ENCODE data around the gene AK5.
"Not testable (repeated sequence)": the region's sequence is repeated elsewhere in the genome, so short reads cannot be mapped to it uniquely, and the experiment has no call there.

The AK5 gene

DNA sequence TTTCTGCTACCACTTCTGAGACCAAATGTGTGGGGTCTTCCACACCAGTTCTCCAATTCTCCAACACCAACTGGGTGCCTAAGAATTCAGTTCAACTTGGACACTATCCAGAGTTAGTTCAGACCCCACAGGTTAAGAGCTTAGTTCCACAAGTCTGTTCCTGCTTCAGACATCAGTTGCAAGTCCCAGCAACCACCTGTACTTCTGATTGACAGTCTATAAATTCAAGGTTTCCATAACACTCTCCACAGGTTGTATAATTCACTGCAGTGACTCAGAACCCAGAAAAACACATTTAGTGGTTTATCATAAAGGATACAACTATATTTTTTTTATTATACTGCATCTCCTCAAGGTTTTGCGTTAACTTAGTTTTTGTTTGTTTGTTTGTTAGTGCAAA lies 18.7 kb downstream of the AK5 start:
- no peak overlapping the region for H3K9ac ChIP-seq (ENCODE audit: low read length)
- H3K27ac ChIP-seq (ENCODE audit: low read depth, low read length) = no peak overlapping the region
- no peaks in the 10 kb centered on the region for H3K36me3 ChIP-seq (ENCODE audit: control insufficient read depth, insufficient read depth, low read length)
- no peaks in the 10 kb centered on the region for H3K27me3 ChIP-seq (ENCODE audit: control insufficient read depth, insufficient read depth, low read length)
- no peak overlapping the region for H3K4me3 ChIP-seq (ENCODE audit: low read length)
- no peaks in the 10 kb centered on the region for H3K4me1 ChIP-seq (ENCODE audit: control insufficient read depth, insufficient read depth, low read length)

DNA sequence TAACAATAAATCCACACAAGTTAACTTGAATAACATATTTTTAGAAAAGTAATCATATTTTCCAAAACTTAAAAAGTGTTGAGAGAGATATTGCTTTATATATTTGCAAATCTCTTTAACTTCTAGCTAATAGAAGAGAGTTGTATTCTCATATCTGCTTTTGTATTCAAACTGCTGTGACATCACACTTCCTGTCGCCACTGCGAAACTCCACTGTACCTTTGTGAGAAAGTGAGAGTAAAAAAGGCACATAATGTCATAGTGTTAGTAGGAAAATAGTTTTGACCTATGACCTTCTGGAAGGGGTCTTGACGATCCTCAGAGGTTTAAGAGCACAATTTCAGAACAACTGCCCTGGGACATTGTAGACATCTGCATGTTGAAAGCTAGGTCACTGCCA lies 21.6 kb downstream of the AK5 start:
- no peak overlapping the region for H3K4me3 ChIP-seq (ENCODE audit: low read length)
- H3K9ac ChIP-seq (ENCODE audit: low read length) = no peak overlapping the region
- H3K27ac ChIP-seq (ENCODE audit: low read depth, low read length) = no peak overlapping the region
- H3K4me1 ChIP-seq (ENCODE audit: control insufficient read depth, insufficient read depth, low read length) = no peaks in the 10 kb centered on the region
- no peaks in the 10 kb centered on the region for H3K36me3 ChIP-seq (ENCODE audit: control insufficient read depth, insufficient read depth, low read length)
- no peaks in the 10 kb centered on the region for H3K27me3 ChIP-seq (ENCODE audit: control insufficient read depth, insufficient read depth, low read length)

- H3K4me1 ChIP-seq (ENCODE audit: control insufficient read depth, insufficient read depth, low read length) = no peaks in the 10 kb centered on the region
- no peak overlapping the region for H3K4me3 ChIP-seq (ENCODE audit: low read length)
- H3K9ac ChIP-seq (ENCODE audit: low read length) = no peak overlapping the region
- H3K27ac ChIP-seq (ENCODE audit: low read depth, low read length) = no peak overlapping the region
- H3K27me3 ChIP-seq (ENCODE audit: control insufficient read depth, insufficient read depth, low read length) = no peaks in the 10 kb centered on the region
- H3K36me3 ChIP-seq (ENCODE audit: control insufficient read depth, insufficient read depth, low read length) = no peaks in the 10 kb centered on the region
Measured at GRCh38 chr1:77308889-77309621, 27.2 kb downstream of the AK5 start.

- H3K4me1 ChIP-seq (ENCODE audit: control insufficient read depth, insufficient read depth, low read length) = no peaks in the 10 kb centered on the region
- no peaks in the 10 kb centered on the region for H3K27me3 ChIP-seq (ENCODE audit: control insufficient read depth, insufficient read depth, low read length)
- H3K36me3 ChIP-seq (ENCODE audit: control insufficient read depth, insufficient read depth, low read length) = no peaks in the 10 kb centered on the region
- no peak overlapping the region for H3K27ac ChIP-seq (ENCODE audit: low read depth, low read length)
- no peak overlapping the region for H3K4me3 ChIP-seq (ENCODE audit: low read length)
- no peak overlapping the region for H3K9ac ChIP-seq (ENCODE audit: low read length)
Measured at GRCh38 chr1:77310924-77311323, 29.1 kb downstream of the AK5 start.

DNA sequence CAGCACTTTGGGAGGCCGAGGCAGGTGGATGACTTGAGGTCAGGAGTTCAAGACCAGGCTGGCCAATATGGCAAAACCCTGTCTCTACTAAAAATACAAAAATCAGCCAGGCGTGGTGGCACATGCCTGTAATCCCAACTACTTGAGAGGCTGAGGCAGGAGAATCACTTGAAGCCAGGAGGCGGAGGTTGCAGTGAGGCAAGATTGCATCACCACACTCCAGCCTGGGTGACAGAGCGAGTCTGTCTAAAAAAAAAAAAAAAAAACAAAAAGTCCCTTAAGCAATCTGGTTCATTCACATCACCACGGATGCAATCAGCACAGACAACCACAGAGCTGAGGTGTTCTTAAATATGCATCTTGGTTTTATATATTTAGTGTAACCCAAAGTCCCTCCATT lies 30.5 kb downstream of the AK5 start:
- H3K4me3 ChIP-seq (ENCODE audit: low read length); H3K27ac ChIP-seq (ENCODE audit: low read depth, low read length); H3K9ac ChIP-seq (ENCODE audit: low read length); H3K27me3 ChIP-seq (ENCODE audit: control insufficient read depth, insufficient read depth, low read length); H3K36me3 ChIP-seq (ENCODE audit: control insufficient read depth, insufficient read depth, low read length); H3K4me1 ChIP-seq (ENCODE audit: control insufficient read depth, insufficient read depth, low read length): not testable (repeated sequence)

DNA sequence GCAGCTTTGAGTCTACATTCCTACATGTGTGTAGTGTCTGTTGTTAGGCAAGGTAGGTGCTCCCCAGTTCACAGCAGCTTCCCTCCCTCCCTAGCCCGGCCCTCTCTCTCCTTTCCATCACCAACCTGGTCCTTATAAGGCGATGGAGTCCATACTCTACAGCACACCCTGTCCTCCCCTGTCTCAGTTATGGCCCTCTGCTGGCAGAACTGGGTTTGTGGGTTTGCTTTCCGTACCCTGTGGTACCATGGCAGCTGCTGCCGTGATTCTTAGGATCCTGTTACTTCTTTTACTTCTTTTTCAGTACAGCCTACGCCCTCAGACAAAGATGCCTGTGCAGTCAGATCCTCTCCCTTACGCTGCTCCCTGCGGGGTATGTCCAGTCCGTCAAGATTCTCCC lies 31.7 kb downstream of the AK5 start:
- no peak overlapping the region for H3K9ac ChIP-seq (ENCODE audit: low read length)
- H3K4me3 ChIP-seq (ENCODE audit: low read length) = no peak overlapping the region
- no peaks in the 10 kb centered on the region for H3K36me3 ChIP-seq (ENCODE audit: control insufficient read depth, insufficient read depth, low read length)
- H3K4me1 ChIP-seq (ENCODE audit: control insufficient read depth, insufficient read depth, low read length) = no peaks in the 10 kb centered on the region
- no peaks in the 10 kb centered on the region for H3K27me3 ChIP-seq (ENCODE audit: control insufficient read depth, insufficient read depth, low read length)
- H3K27ac ChIP-seq (ENCODE audit: low read depth, low read length) = no peak overlapping the region

GRCh38 chr1:77316006-77316405 lies 34.2 kb downstream of the AK5 start:
- Histone ChIP-seq H3K4me3 (ENCODE audit: low read length) (no peak overlapping the region), H3K27me3 (ENCODE audit: control insufficient read depth, insufficient read depth, low read length) (no peaks in the 10 kb centered on the region), H3K4me1 (ENCODE audit: control insufficient read depth, insufficient read depth, low read length) (no peaks in the 10 kb centered on the region), H3K27ac (ENCODE audit: low read depth, low read length) (no peak overlapping the region), H3K9ac (ENCODE audit: low read length) (no peak overlapping the region), H3K36me3 (ENCODE audit: control insufficient read depth, insufficient read depth, low read length) (no peaks in the 10 kb centered on the region)

DNA sequence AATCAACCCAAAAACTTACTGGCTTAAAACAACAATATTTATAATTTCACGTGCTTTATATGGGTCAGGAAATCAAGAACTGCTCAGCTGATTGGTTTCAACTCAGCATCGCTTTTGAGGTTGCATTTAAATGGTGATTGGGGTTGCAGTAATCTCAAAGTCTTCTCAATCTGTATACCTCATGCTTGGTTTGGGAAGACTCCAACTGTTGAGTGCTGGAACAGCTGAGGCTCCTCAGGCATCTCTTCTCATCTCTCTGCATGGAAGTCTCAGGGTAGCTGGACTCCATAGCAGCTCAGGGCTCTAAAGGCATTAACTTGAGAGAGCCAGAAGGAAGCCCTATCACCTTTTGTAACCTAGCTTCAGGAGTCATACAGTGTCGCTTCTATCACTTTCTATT lies 35.1 kb downstream of the AK5 start:
- H3K27ac ChIP-seq (ENCODE audit: low read depth, low read length) = no peak overlapping the region

DNA sequence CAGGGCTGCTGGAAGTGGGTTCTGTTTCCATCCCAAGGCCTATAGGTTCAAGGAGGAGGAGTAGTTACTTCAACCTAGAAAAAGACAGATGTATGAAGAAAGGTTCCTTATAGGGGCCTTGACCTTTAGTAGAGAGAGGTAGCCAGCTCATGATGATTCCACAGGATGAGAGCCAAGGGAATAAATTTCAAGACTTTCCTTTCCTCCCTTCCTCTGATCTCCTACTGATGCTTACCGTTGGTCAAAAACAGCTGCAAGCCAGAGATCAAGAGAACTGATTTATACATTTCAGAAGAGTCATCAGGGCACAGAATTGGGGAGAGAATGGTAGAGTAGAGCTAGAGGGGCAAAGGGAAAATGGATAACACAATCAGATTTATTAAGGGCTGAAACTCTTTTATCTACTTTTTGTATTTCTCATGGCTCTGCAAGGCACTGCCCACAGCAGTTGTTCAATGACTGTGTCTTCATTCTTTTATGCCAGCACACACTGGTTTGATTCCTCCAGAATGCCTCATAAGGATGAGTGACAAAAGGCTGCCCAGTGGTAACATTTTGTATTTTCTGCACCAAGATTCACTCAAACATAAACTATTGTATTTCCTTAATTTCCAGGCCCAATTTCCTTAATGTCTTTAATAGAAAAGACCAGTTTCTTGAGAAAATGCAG lies 37.4 kb downstream of the AK5 start:
- Histone ChIP-seq H3K4me3 (ENCODE audit: low read length) (no peak overlapping the region), H3K27me3 (ENCODE audit: control insufficient read depth, insufficient read depth, low read length) (no peaks in the 10 kb centered on the region), H3K4me1 (ENCODE audit: control insufficient read depth, insufficient read depth, low read length) (no peaks in the 10 kb centered on the region), H3K36me3 (ENCODE audit: control insufficient read depth, insufficient read depth, low read length) (no peaks in the 10 kb centered on the region), H3K27ac (ENCODE audit: low read depth, low read length) (no peak overlapping the region), H3K9ac (ENCODE audit: low read length) (no peak overlapping the region)

More for the DNA sequence above, 35.1 kb downstream of the AK5 start:
- Histone ChIP-seq H3K4me1 (ENCODE audit: control insufficient read depth, insufficient read depth, low read length) (no peaks in the 10 kb centered on the region), H3K27me3 (ENCODE audit: control insufficient read depth, insufficient read depth, low read length) (no peaks in the 10 kb centered on the region), H3K9ac (ENCODE audit: low read length) (no peak overlapping the region), H3K36me3 (ENCODE audit: control insufficient read depth, insufficient read depth, low read length) (no peaks in the 10 kb centered on the region), H3K4me3 (ENCODE audit: low read length) (no peak overlapping the region)

GRCh38 chr1:77322061-77322900 lies 40.5 kb downstream of the AK5 start:
- no peaks in the 10 kb centered on the region for H3K4me1 ChIP-seq (ENCODE audit: control insufficient read depth, insufficient read depth, low read length)
- no peaks in the 10 kb centered on the region for H3K27me3 ChIP-seq (ENCODE audit: control insufficient read depth, insufficient read depth, low read length)
- H3K36me3 ChIP-seq (ENCODE audit: control insufficient read depth, insufficient read depth, low read length) = no peaks in the 10 kb centered on the region
- H3K4me3 ChIP-seq (ENCODE audit: low read length) = no peak overlapping the region
- H3K27ac ChIP-seq (ENCODE audit: low read depth, low read length) = no peak overlapping the region
- no peak overlapping the region for H3K9ac ChIP-seq (ENCODE audit: low read length)

- no peaks in the 10 kb centered on the region for H3K4me1 ChIP-seq (ENCODE audit: control insufficient read depth, insufficient read depth, low read length)
- no peaks in the 10 kb centered on the region for H3K27me3 ChIP-seq (ENCODE audit: control insufficient read depth, insufficient read depth, low read length)
- no peaks in the 10 kb centered on the region for H3K36me3 ChIP-seq (ENCODE audit: control insufficient read depth, insufficient read depth, low read length)
- no peak overlapping the region for H3K27ac ChIP-seq (ENCODE audit: low read depth, low read length)
- no peak overlapping the region for H3K4me3 ChIP-seq (ENCODE audit: low read length)
- H3K9ac ChIP-seq (ENCODE audit: low read length) = no peak overlapping the region
Measured at GRCh38 chr1:77333501-77333900, 51.7 kb downstream of the AK5 start.

GRCh38 chr1:77336729-77337128 lies 54.9 kb downstream of the AK5 start:
- Histone ChIP-seq H3K27me3 (ENCODE audit: control insufficient read depth, insufficient read depth, low read length) (no peaks in the 10 kb centered on the region), H3K9ac (ENCODE audit: low read length) (no peak overlapping the region), H3K36me3 (ENCODE audit: control insufficient read depth, insufficient read depth, low read length) (no peaks in the 10 kb centered on the region), H3K27ac (ENCODE audit: low read depth, low read length) (no peak overlapping the region), H3K4me3 (ENCODE audit: low read length) (no peak overlapping the region), H3K4me1 (ENCODE audit: control insufficient read depth, insufficient read depth, low read length) (no peaks in the 10 kb centered on the region)
